Measurements from ENCODE around the gene MTX2.

- TF ChIP-seq, protein P1, sequence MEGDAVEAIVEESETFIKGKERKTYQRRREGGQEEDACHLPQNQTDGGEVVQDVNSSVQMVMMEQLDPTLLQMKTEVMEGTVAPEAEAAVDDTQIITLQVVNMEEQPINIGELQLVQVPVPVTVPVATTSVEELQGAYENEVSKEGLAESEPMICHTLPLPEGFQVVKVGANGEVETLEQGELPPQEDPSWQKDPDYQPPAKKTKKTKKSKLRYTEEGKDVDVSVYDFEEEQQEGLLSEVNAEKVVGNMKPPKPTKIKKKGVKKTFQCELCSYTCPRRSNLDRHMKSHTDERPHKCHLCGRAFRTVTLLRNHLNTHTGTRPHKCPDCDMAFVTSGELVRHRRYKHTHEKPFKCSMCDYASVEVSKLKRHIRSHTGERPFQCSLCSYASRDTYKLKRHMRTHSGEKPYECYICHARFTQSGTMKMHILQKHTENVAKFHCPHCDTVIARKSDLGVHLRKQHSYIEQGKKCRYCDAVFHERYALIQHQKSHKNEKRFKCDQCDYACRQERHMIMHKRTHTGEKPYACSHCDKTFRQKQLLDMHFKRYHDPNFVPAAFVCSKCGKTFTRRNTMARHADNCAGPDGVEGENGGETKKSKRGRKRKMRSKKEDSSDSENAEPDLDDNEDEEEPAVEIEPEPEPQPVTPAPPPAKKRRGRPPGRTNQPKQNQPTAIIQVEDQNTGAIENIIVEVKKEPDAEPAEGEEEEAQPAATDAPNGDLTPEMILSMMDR (IDR thresholded peaks at IDR 0.05): no peak
- TF ChIP-seq POLR2A (IDR thresholded peaks at IDR 0.05): no peak
These were observed 52.7 kb downstream of the MTX2 start for GRCh38 chr2:176321916-176322315.
